A549 treated with Mapracorat at 1 μM for 4 hours (cell line): ENCODE results near the gene TRMT2B. TPM values are rescaled to one million over a fixed set of nuclear protein-coding genes. Genes with fewer than 3 reads are reported as not detected.

ENCODE experiments used
- total RNA-seq: library from RNA; stranded (reverse); fragments of 200-300 nt; extraction: Qiagen RNA extraction; gene quantifications from 5 replicates; pipeline ENCODE4 v1.2.3, GENCODE V29; 2022

TRMT2B gene
- total RNA-seq: 14.0 to 17.1 TPM (median 15.0 TPM) in 5 replicates

GRCh38 chrX:101051549-101052302, at the start of gene TRMT2B:
TSS of gene TRMT2B (minus strand) at chrX:101052111. CDS start at chrX:101042289, 9,822 bp downstream.

GRCh38 chrX:101097546-101098453, 45.9 kb upstream of the TRMT2B start, which contains the start of gene CENPI:
TSS of gene CENPI (plus strand) at chrX:101098204. CDS start at chrX:101101071, 2,867 bp downstream.

GRCh38 chrX:101078716-101079598, 27.0 kb upstream of the TRMT2B start, which contains the start of gene TMEM35A:
TSS of gene TMEM35A (plus strand) at chrX:101078879. CDS start at chrX:101079003, 124 bp downstream.

GRCh38 chrX:100969408-100969807, 82.5 kb downstream of the TRMT2B start, which contains the start of gene ARL13A:
TSS of gene ARL13A (plus strand) at chrX:100969708. CDS start at chrX:100973690, 3,982 bp downstream.

Other genes starting within 250 kb of the TRMT2B start
- 29.3 to 32.7 TPM (median 30.9 TPM) in 5 replicates for gene CSTF2, start 231.7 kb downstream of the TRMT2B start, total RNA-seq
- 0.07 to 0.14 TPM (median 0.10 TPM) in 3 of 5 replicates, not detected in the others for gene NOX1, start 177.8 kb downstream of the TRMT2B start, total RNA-seq
- gene XKRX, start 123.2 kb downstream of the TRMT2B start, total RNA-seq: 0.59 to 0.95 TPM (median 0.65 TPM) in 5 replicates
- gene ARL13A, start 82.4 kb downstream of the TRMT2B start, total RNA-seq: 0.26 to 0.44 TPM (median 0.36 TPM) in 5 replicates
- not detected in 5 replicates for gene TMEM35A, start 26.8 kb upstream of the TRMT2B start, total RNA-seq
- 9.3 to 15.5 TPM (median 14.3 TPM) in 5 replicates for gene CENPI, start 46.1 kb upstream of the TRMT2B start, total RNA-seq
- gene DRP2, start 167.7 kb upstream of the TRMT2B start, total RNA-seq: 0.07 to 0.28 TPM (median 0.13 TPM) in 5 replicates
- gene TAF7L, start 239.2 kb upstream of the TRMT2B start, total RNA-seq: 0.05 to 0.20 TPM (median 0.13 TPM) in 5 replicates